Neural progenitor cell (in vitro differentiated cells): ENCODE measurements around the gene FPR1. TPM values are rescaled to one million over a fixed set of nuclear protein-coding genes. Genes with fewer than 3 reads are reported as not detected.

Experiments
- DNase-seq: peaks from one replicate; pipeline ENCODE4 v3.0.0-alpha.2; 2016; ENCODE audit warnings: low spot score
- H2AFZ ChIP-seq: fragments of 200-600 bp; sonication (generic); replicated peaks from 2 replicates; pipeline ENCODE4 v1.6.1; 2016; ENCODE audit warnings: antibody characterized with exemption
- H3F3A ChIP-seq: fragments of 200-600 bp; sonication (generic); 2 replicates; pipeline ENCODE4 v1.6.1; 2016; ENCODE audit warnings: antibody characterized with exemption, low read depth
- H3K27ac ChIP-seq: fragments of 200-600 bp; sonication (generic); 2 replicates; pipeline ENCODE4 v1.5.1; 2016; ENCODE audit warnings: mild to moderate bottlenecking
- H3K27me3 ChIP-seq: fragments of 200-600 bp; sonication (generic); 2 replicates; pipeline ENCODE4 v1.6.1; 2016; ENCODE audit warnings: mild to moderate bottlenecking, moderate library complexity
- H3K36me3 ChIP-seq: fragments of 200-600 bp; sonication (generic); 2 replicates; pipeline ENCODE4 v1.5.1; 2016
- H3K4me1 ChIP-seq: fragments of 200-600 bp; sonication (generic); 2 replicates; pipeline ENCODE4 v1.6.1; 2016; ENCODE audit warnings: mixed run types
- H3K4me2 ChIP-seq: fragments of 200-600 bp; sonication (generic); 2 replicates; pipeline ENCODE4 v1.6.1; 2016
- H3K4me3 ChIP-seq: fragments of 200-600 bp; sonication (generic); 2 replicates; pipeline ENCODE4 v1.5.1; 2016
- H3K79me2 ChIP-seq: fragments of 200-600 bp; sonication (generic); 2 replicates; pipeline ENCODE4 v1.6.1; 2016; ENCODE audit warnings: low read depth
- H3K9ac ChIP-seq: fragments of 200-600 bp; sonication (generic); 2 replicates; pipeline ENCODE4 v1.6.1; 2016
- H3K9me3 ChIP-seq: fragments of 200-600 bp; sonication (generic); 2 replicates; pipeline ENCODE4 v1.5.1; 2016; ENCODE audit warnings: low read depth
- H4K20me1 ChIP-seq: fragments of 200-600 bp; sonication (generic); 2 replicates; pipeline ENCODE4 v1.6.1; 2016; ENCODE audit warnings: low read depth
- H3K27ac Mint-ChIP-seq: 3 replicates; pipeline ENCODE4 v1.8.0; 2021; ENCODE audit warnings: mixed read lengths
- H3K27me3 Mint-ChIP-seq: 2 replicates; pipeline ENCODE4 v1.8.0; 2022; ENCODE audit warnings: low read depth, mild to moderate bottlenecking, inconsistent platforms, moderate library complexity, mixed read lengths; ENCODE audit not compliant: insufficient read depth
- H3K36me3 Mint-ChIP-seq: 3 replicates; pipeline ENCODE4 v1.8.0; 2021; ENCODE audit warnings: mixed read lengths
- H3K4me1 Mint-ChIP-seq: 3 replicates; pipeline ENCODE4 v1.8.0; 2021; ENCODE audit warnings: mixed read lengths
- H3K4me3 Mint-ChIP-seq: 3 replicates; pipeline ENCODE4 v1.8.0; 2021; ENCODE audit warnings: mild to moderate bottlenecking, moderate library complexity, mixed read lengths
- H3K9me3 Mint-ChIP-seq: 3 replicates; pipeline ENCODE4 v1.8.0; 2020; ENCODE audit warnings: mixed read lengths
- CTCF ChIP-seq: fragments of 200-600 bp; sonication (generic); IDR thresholded peaks from 2 replicates; pipeline ENCODE4 v1.5.1; 2017; ENCODE audit warnings: antibody characterized with exemption, mild to moderate bottlenecking
- EZH2 ChIP-seq: fragments of 200-600 bp; sonication (generic); IDR thresholded peaks from 2 replicates; pipeline ENCODE4 v1.6.1; 2017; ENCODE audit warnings: antibody characterized with exemption, mild to moderate bottlenecking, moderate library complexity
- EZH2phosphoT487 ChIP-seq: fragments of 200-600 bp; sonication (generic); IDR thresholded peaks from 2 replicates; pipeline ENCODE4 v1.6.1; 2017; ENCODE audit warnings: antibody characterized with exemption
- total RNA-seq: library from RNA; depleted of rRNA; stranded (reverse); fragments of >200 nt; gene quantifications from 2 replicates; pipeline ENCODE4 v1.2.3, GENCODE V29; 2015; ENCODE audit warnings: low replicate concordance

FPR1 gene
- total RNA-seq, 1 donor from 2014 or later = not detected

GRCh38 chr19:51792932-51793331 lies 41.3 kb upstream of the FPR1 start:
- Mint-ChIP-seq H3K27me3 (peaks cover 5% of the 10 kb centered on the region), H3K36me3 (no peaks in the 10 kb centered on the region), H3K9me3 (peaks cover 26% of the 10 kb centered on the region), H3K4me3 (no peak overlapping the region), H3K4me1 (no peaks in the 10 kb centered on the region), H3K27ac (no peak overlapping the region)
- Histone ChIP-seq H4K20me1 (no peaks in the 10 kb centered on the region), H3F3A (no peaks in the 10 kb centered on the region), H3K36me3 (no peaks in the 10 kb centered on the region), H3K9me3 (no peaks in the 10 kb centered on the region), H3K27me3 (no peaks in the 10 kb centered on the region), H3K27ac (no peak overlapping the region), H3K9ac (no peak overlapping the region), H2AFZ (no peak overlapping the region), H3K4me1 (no peaks in the 10 kb centered on the region), H3K4me3 (no peak overlapping the region), H3K79me2 (no peaks in the 10 kb centered on the region), H3K4me2 (no peak overlapping the region)
- no peak for DNase-seq
- TF ChIP-seq CTCF = no peak
- no peak for TF ChIP-seq EZH2phosphoT487
- no peak for TF ChIP-seq EZH2

GRCh38 chr19:51789061-51789795 lies 37.5 kb upstream of the FPR1 start:
- Histone ChIP-seq H3K9me3 (no peaks in the 10 kb centered on the region), H3K4me2 (no peak overlapping the region), H3K4me3 (no peak overlapping the region), H3F3A (no peaks in the 10 kb centered on the region), H3K4me1 (no peaks in the 10 kb centered on the region), H3K27me3 (no peaks in the 10 kb centered on the region), H4K20me1 (no peaks in the 10 kb centered on the region), H2AFZ (no peak overlapping the region), H3K9ac (no peak overlapping the region), H3K27ac (no peak overlapping the region), H3K79me2 (no peaks in the 10 kb centered on the region), H3K36me3 (no peaks in the 10 kb centered on the region)
- H3K9me3 Mint-ChIP-seq = peaks cover 18% of the 10 kb centered on the region
- no peak for DNase-seq
- H3K36me3 Mint-ChIP-seq = no peaks in the 10 kb centered on the region
- H3K4me1 Mint-ChIP-seq = no peaks in the 10 kb centered on the region
- no peak overlapping the region for H3K27ac Mint-ChIP-seq
- TF ChIP-seq CTCF (no peak), EZH2phosphoT487 (no peak), EZH2 (no peak)
- no peak overlapping the region for H3K4me3 Mint-ChIP-seq
- H3K27me3 Mint-ChIP-seq = no peaks in the 10 kb centered on the region

GRCh38 chr19:51788029-51788428 lies 36.4 kb upstream of the FPR1 start:
- Histone ChIP-seq H3K4me1 (no peaks in the 10 kb centered on the region), H4K20me1 (no peaks in the 10 kb centered on the region), H3K79me2 (no peaks in the 10 kb centered on the region), H3K4me2 (no peak overlapping the region), H3K27me3 (no peaks in the 10 kb centered on the region), H3K9ac (no peak overlapping the region), H3K4me3 (no peak overlapping the region), H3K36me3 (no peaks in the 10 kb centered on the region), H3F3A (no peaks in the 10 kb centered on the region), H2AFZ (no peak overlapping the region), H3K27ac (no peak overlapping the region), H3K9me3 (no peaks in the 10 kb centered on the region)
- H3K27ac Mint-ChIP-seq = no peak overlapping the region
- TF ChIP-seq EZH2phosphoT487 (no peak), EZH2 (no peak)
- DNase-seq = no peak
- no peaks in the 10 kb centered on the region for H3K36me3 Mint-ChIP-seq
- H3K9me3 Mint-ChIP-seq = peaks cover 15% of the 10 kb centered on the region
- H3K4me3 Mint-ChIP-seq = no peak overlapping the region
- no peaks in the 10 kb centered on the region for H3K27me3 Mint-ChIP-seq
- H3K4me1 Mint-ChIP-seq = no peaks in the 10 kb centered on the region
